Measurements from ENCODE around the gene PPP2R2D.

- TF ChIP-seq EP300 (IDR thresholded peaks at IDR 0.05): no peak
- no peak for TF ChIP-seq CTCF (IDR thresholded peaks at IDR 0.05)
- no peak for TF ChIP-seq POLR2A (IDR thresholded peaks at IDR 0.05; ENCODE audit: low read depth)
Observed at GRCh38 chr10:131853610-131853964, 47.2 kb upstream of the PPP2R2D start.
